GM10248 (cell line): ENCODE data around the gene LYRM4.

ENCODE experiments used
- CTCF ChIA-PET: fragments of 300-600 bp; sonication (Branson Sonifier 250); formaldehyde crosslinking; extraction: SDS; loops from one replicate; lab custom pipeline; 2021; ENCODE audit warnings: antibody characterized with exemption; lab: Yijun Ruan, JAX
- POLR2A ChIA-PET: fragments of 350-650 bp; sonication (Branson Sonifier 250); formaldehyde crosslinking; extraction: SDS; loops from one replicate; lab custom pipeline; 2020; ENCODE audit warnings: antibody characterized with exemption; lab: Yijun Ruan, JAX
- DNase-seq: peaks from one replicate; pipeline ENCODE4 v3.0.0; 2012; ENCODE audit errors: extremely low spot score
- CTCF ChIP-seq: IDR thresholded peaks from 2 replicates; pipeline ENCODE4 v1.5.1; 2012; ENCODE audit warnings: mild to moderate bottlenecking, low read depth; ENCODE audit errors: extremely low read depth, missing control alignments, control extremely low read depth

LYRM4 gene

GRCh38 chr6:5211492-5211891 lies 49.3 kb downstream of the LYRM4 start:
- DNase-seq = no peak
- POLR2A ChIA-PET = no interaction called here
- no peak for TF ChIP-seq CTCF
- CTCF ChIA-PET = interaction anchor here (1.1 to 2.6 kb wide), 3 partner anchors 9 to 95 kb away, joined by 3 to 8 read pairs (median 3); no protein-coding TSS in a partner anchor

- ChIA-PET POLR2A (no interaction called here), CTCF (interaction anchor here (0.9 to 1.8 kb wide), 6 partner anchors 12 to 95 kb away, joined by 3 to 4 read pairs (median 4); no protein-coding TSS in a partner anchor)
- no peak for TF ChIP-seq CTCF
- DNase-seq = no peak
Observed at GRCh38 chr6:5208471-5208971, 52.2 kb downstream of the LYRM4 start.

- ChIA-PET CTCF (interaction anchor here (0.9 to 2.7 kb wide), 7 partner anchors 10 to 95 kb away, joined by 3 to 12 read pairs (median 4); no protein-coding TSS in a partner anchor), POLR2A (no interaction called here)
- no peak for DNase-seq
- TF ChIP-seq CTCF = no peak
Observed at GRCh38 chr6:5208057-5208456, 52.7 kb downstream of the LYRM4 start.

- TF ChIP-seq CTCF = no peak
- POLR2A ChIA-PET = no interaction called here
Observed at GRCh38 chr6:5206920-5207561, 53.7 kb downstream of the LYRM4 start.

GRCh38 chr6:5205877-5206850 lies 54.6 kb downstream of the LYRM4 start:
- CTCF ChIA-PET = interaction anchor here (1.0 to 2.8 kb wide), 5 partner anchors 8 to 65 kb away, joined by 4 to 12 read pairs (median 8); no protein-coding TSS in a partner anchor
- no peak for DNase-seq
- no peak for TF ChIP-seq CTCF
- POLR2A ChIA-PET = no interaction called here

More at GRCh38 chr6:5206920-5207561, 53.7 kb downstream of the LYRM4 start:
- DNase-seq = no peak
- CTCF ChIA-PET = interaction anchor here (1.0 to 2.7 kb wide), 5 partner anchors 11 to 63 kb away, joined by 3 to 12 read pairs (median 4); no protein-coding TSS in a partner anchor

- no peak for DNase-seq
- CTCF ChIA-PET = interaction anchor here (1.0 to 2.8 kb wide), 3 partner anchors 9 to 64 kb away, joined by 4 to 9 read pairs (median 6); no protein-coding TSS in a partner anchor
- no peak for TF ChIP-seq CTCF
- POLR2A ChIA-PET = no interaction called here
Observed at GRCh38 chr6:5205035-5205507, 55.7 kb downstream of the LYRM4 start.
